Erythroblast (primary cell): ENCODE data around the gene NHS.

Source experiments
- GATA1 ChIP-seq: IDR thresholded peaks from 2 replicates; pipeline ENCODE4 v1.6.1; 2011; ENCODE audit warnings: low read depth, mild to moderate bottlenecking, control low read depth, low read length, moderate library complexity
- POLR2A ChIP-seq: IDR thresholded peaks from 2 replicates; pipeline ENCODE4 v1.6.1; 2011; ENCODE audit warnings: mild to moderate bottlenecking, low read length

- TF ChIP-seq POLR2A (no peak), GATA1 (no peak)
These were observed 295.9 kb downstream of the NHS start for GRCh38 chrX:17670874-17671273.
